Transverse colon (tissue), 3 donors: ENCODE data around the gene PHOX2A.

ENCODE experiments used
- CTCF ChIP-seq, 5 experiments: fragments of 200-600 bp in 3 of 5; fragments of 450-650 bp in 2 of 5; sonication (generic) in 3 of 5; IDR thresholded peaks; 1 replicate in 2 of 5; 2 replicates in 3 of 5; pipeline ENCODE4 v1.5.1; 2016 to 2017; ENCODE audit warnings: antibody characterized with exemption in 5 of 5, inconsistent platforms in 3 of 5, mild to moderate bottlenecking in 2 of 5, moderate library complexity in 1 of 5
- EP300 ChIP-seq: sonication (generic); formaldehyde crosslinking; IDR thresholded peaks from one replicate; pipeline ENCODE4 v1.6.1; 2017; ENCODE audit warnings: antibody characterized with exemption, low read depth
- POLR2A ChIP-seq: fragments of 450-650 bp; IDR thresholded peaks from one replicate; pipeline ENCODE4 v1.6.1; 2016; ENCODE audit warnings: antibody characterized with exemption, mild to moderate bottlenecking, moderate library complexity

- no peak for TF ChIP-seq CTCF (IDR thresholded peaks at IDR 0.05)
- TF ChIP-seq POLR2A = no peak
- no peak for TF ChIP-seq EP300
These were observed 6.9 kb upstream of the PHOX2A start for GRCh38 chr11:72250661-72251464.
